Endometrial microvascular endothelial cells (primary cell): ENCODE results near the gene ASTN2. TPM values are rescaled to one million over a fixed set of nuclear protein-coding genes. Genes with fewer than 3 reads are reported as not detected.

ENCODE experiments used
- in situ Hi-C: cut with HindIII; loops from 2 replicates; pipeline ENCODE4 v1.10.0; 2017; ENCODE audit warnings: low sequenced_read_pairs, low pct_unique_long_range_greater_than_20kb; ENCODE audit errors: inconsistent ontology term
- total RNA-seq: library from RNA; depleted of rRNA; stranded (reverse); fragments of >200 nt; gene quantifications from one replicate; pipeline ENCODE4 v1.2.3, GENCODE V29; 2015; ENCODE audit errors: inconsistent ontology term

The ASTN2 gene
- total RNA-seq, 1 donor from 2014 or later, result 2.1 TPM

GRCh38 chr9:116379821-116380220 lies 1035.0 kb downstream of the ASTN2 start:
- in situ Hi-C loops, result no loop called here

GRCh38 chr9:116378873-116379272 lies 1036.0 kb downstream of the ASTN2 start:
- in situ Hi-C loops, result no loop called here

GRCh38 chr9:116377179-116377798 lies 1037.6 kb downstream of the ASTN2 start:
- in situ Hi-C loops, result no loop called here
